ENCODE results near the gene CALU.

CALU gene

DNA sequence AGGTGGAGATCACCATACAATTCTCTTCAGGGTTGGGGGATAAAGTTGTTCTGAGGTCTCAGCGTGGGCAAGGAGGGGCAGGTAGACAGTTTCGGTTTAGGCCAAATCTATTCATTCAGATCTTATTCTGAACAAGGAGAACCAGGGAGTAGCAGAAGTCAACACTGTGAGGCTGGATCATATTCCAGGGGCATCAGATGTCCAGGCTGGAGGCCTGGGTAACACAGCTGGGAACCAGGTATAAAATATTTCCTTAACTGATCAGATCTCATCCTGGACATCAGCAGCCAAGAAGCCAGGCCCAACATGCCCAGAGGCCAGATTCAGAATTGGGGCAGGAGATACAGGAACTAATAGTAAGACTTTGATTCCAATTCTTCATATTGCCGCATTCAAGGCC is 71.8 kb downstream of the CALU start:
- no peak for TF ChIP-seq CTCF (IDR thresholded peaks at IDR 0.05; ENCODE audit: extremely low read depth, missing control alignments)
- no peak for DNase-seq (ENCODE audit: low spot score)

- no peak for DNase-seq (ENCODE audit: low spot score)
- no peak for TF ChIP-seq CTCF (IDR thresholded peaks at IDR 0.05; ENCODE audit: extremely low read depth, missing control alignments)
Observed at GRCh38 chr7:128811631-128812430, 72.7 kb downstream of the CALU start.

DNA sequence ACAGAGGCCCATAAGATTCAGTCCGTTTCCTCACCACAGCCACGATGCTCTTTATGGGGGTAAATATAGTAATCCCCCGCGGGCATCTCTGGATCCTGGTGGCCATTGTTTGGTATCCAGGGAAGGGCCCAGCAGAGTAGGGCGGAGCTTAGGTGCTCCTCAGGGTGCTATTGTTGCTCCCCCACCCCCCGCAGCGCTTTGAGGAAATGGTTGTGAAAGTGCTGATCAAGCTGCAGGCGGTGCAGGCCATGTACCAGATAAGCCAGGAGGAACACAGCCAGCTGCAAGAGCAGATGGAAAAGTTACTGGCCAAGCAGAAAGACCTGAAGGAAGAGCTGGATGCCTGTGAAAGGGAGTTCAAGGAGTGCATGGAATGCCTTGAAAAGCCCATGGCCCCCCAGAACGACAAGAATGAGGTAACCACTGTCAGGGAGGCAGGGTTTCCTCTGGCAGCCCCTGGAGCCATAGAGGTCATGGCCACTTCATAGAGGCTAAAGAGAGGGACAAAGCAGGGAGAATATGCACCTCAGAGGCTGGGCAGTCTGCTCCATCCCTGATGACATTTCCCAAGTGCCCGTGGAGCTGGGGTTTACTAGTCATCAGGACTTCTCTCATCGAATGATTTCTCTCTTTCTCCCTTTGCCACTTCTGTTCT is 73.5 kb downstream of the CALU start:
- TF ChIP-seq CTCF (IDR thresholded peaks at IDR 0.05; ENCODE audit: extremely low read depth, missing control alignments) = no peak

GRCh38 chr7:128814499-128814898 is 75.3 kb downstream of the CALU start:
- no peak for TF ChIP-seq CTCF (IDR thresholded peaks at IDR 0.05; ENCODE audit: extremely low read depth, missing control alignments)
- no peak for DNase-seq (ENCODE audit: low spot score)

More for the DNA sequence above, 73.5 kb downstream of the CALU start:
- no peak for DNase-seq (ENCODE audit: low spot score)

DNA sequence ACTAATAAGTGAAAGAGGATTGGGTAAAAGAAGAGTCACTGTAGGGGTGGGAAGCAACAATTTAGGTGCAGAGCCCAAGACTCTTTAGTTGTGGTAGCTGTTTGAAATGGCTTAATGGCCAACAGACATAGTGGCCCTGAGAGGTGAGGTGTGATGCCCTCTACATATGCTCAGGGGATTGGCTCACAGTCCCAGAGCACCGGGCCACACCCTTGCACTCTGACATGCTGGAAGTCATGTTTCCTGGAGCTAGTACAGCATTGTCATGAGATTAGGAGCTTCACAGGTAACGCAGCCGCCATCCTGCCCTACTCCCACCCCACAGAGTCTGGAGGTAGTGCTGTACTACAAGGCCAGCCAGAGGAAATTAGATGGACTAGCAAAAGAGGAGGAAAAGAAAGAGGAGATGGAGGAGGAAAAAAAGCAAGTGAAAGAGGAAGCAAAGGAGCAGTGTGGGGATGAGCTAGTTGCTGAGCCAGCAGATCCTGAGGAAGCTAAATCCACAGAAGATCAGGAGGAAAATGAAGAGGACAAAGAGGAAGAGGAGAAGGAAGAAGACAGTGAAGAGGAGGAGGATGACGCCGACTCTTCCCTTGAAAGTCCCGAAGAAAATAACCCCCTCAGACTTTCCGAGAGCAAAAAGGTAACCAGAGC is 76.3 kb downstream of the CALU start:
- DNase-seq (ENCODE audit: low spot score) = no peak
- no peak for TF ChIP-seq CTCF (IDR thresholded peaks at IDR 0.05; ENCODE audit: extremely low read depth, missing control alignments)

GRCh38 chr7:128818694-128819093 is 79.5 kb downstream of the CALU start:
- no peak for DNase-seq (ENCODE audit: low spot score)
- no peak for TF ChIP-seq CTCF (IDR thresholded peaks at IDR 0.05; ENCODE audit: extremely low read depth, missing control alignments)
